Upper lobe of right lung (tissue), 1 donor: ENCODE results near the gene NCAPD2. TPM values are rescaled to one million over a fixed set of nuclear protein-coding genes. Genes with fewer than 3 reads are reported as not detected.

Experiments
- ATAC-seq: fragments of 200-7000 bp; cut with Tn5 transposase; one replicate; pipeline ENCODE4 v1.9.1; 2020; ENCODE audit warnings: mild to moderate bottlenecking, moderate library complexity
- DNase-seq: peaks from one replicate; pipeline ENCODE4 v3.0.0-alpha.2; 2020
- H3K27ac ChIP-seq: fragments of 200-600 bp; one replicate; pipeline ENCODE4 v1.8.0; 2022
- H3K27me3 ChIP-seq: fragments of 200-600 bp; one replicate; pipeline ENCODE4 v1.8.0; 2022; ENCODE audit warnings: mild to moderate bottlenecking
- H3K36me3 ChIP-seq: fragments of 200-600 bp; one replicate; pipeline ENCODE4 v1.8.0; 2022
- H3K4me1 ChIP-seq: fragments of 200-600 bp; one replicate; pipeline ENCODE4 v1.8.0; 2022
- H3K4me3 ChIP-seq: fragments of 200-600 bp; one replicate; pipeline ENCODE4 v1.8.0; 2022; ENCODE audit warnings: mild to moderate bottlenecking
- H3K9me3 ChIP-seq: fragments of 200-600 bp; one replicate; pipeline ENCODE4 v1.8.0; 2022
- CTCF ChIP-seq: fragments of 200-600 bp; IDR thresholded peaks from one replicate; pipeline ENCODE4 v1.8.0; 2022; ENCODE audit warnings: antibody characterized with exemption
- intact Hi-C: fragments of 100-400 bp; cut with DNase I; formaldehyde crosslinking; loops from one replicate; pipeline ENCODE4 v1.11.0; 2022
- total RNA-seq: library from RNA; stranded (reverse); fragmentation: NEBNext Ultra II Directional; extraction: Animal tissue kit (Norgen Biotek cat#: 25700); gene quantifications from one replicate; pipeline ENCODE4 v1.2.1, GENCODE V29; 2021
- donor health status: DM: no; HTN: yes; CAD: no; lungs with severe emphysema.

Gene NCAPD2
- total RNA-seq, 1 donor from 2014 or later = 26.7 TPM

DNA sequence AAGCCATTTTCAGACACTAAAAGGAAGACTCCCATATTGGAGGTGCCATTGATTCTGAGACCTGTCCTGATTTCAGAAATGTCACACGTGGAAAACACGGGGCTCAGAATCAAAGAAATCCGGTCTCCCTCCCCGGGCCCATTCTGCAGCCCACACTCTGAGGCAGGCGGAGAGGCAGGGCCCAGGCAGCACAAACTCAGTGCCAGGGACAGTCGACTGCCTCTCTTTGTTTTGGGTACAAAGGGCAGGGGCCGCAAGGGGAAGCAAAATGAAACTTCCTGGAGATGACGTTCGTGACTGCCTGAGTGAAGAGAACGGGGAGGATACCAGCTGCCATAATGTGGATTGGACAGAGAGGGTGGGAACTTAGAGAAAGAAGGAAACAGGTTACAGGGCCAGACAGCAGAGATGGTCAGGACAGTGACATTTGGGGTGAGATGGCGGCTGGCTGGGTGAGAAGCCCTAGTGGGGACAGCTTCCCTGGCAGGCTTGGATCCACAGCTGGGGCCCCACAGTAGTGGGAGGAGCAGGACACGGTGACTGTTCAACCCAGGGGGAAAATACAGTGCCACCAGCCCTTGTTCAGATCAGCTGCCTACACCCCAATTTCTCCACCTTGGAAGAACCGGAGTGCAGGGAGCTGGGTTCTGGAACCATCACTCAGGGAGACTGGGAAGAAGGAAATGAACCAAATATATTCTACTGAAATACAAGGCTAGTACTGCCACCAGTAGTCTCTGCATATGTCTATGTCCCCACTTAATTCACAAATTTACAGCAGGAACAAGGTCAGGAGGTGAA lies 48.5 kb downstream of the NCAPD2 start:
- H3K4me1 ChIP-seq = peaks cover 24% of the 10 kb centered on the region
- no peak for TF ChIP-seq CTCF
- no peak for DNase-seq
- intact Hi-C loops = no loop called here
- no peak overlapping the region for H3K4me3 ChIP-seq
- H3K36me3 ChIP-seq = peaks cover 60% of the 10 kb centered on the region
- no peaks in the 10 kb centered on the region for H3K27me3 ChIP-seq
- no peak overlapping the region for H3K27ac ChIP-seq
- no peak for ATAC-seq
- H3K9me3 ChIP-seq = no peaks in the 10 kb centered on the region

- Histone ChIP-seq H3K9me3 (no peaks in the 10 kb centered on the region), H3K36me3 (peaks cover 52% of the 10 kb centered on the region), H3K27ac (no peak overlapping the region), H3K27me3 (no peaks in the 10 kb centered on the region), H3K4me3 (no peak overlapping the region), H3K4me1 (peaks cover 12% of the 10 kb centered on the region)
- ATAC-seq (no peak), DNase-seq (no peak)
- intact Hi-C loops = no loop called here
- TF ChIP-seq CTCF = no peak
Measured at GRCh38 chr12:6546016-6546415, 52.1 kb downstream of the NCAPD2 start.

GRCh38 chr12:6547566-6547965 lies 53.7 kb downstream of the NCAPD2 start:
- intact Hi-C loops = no loop called here
- H3K36me3 ChIP-seq = peaks cover 46% of the 10 kb centered on the region
- no peaks in the 10 kb centered on the region for H3K9me3 ChIP-seq
- no peaks in the 10 kb centered on the region for H3K27me3 ChIP-seq
- H3K27ac ChIP-seq = no peak overlapping the region
- TF ChIP-seq CTCF = no peak
- ATAC-seq (no peak), DNase-seq (no peak)
- peaks cover 22% of the 10 kb centered on the region for H3K4me1 ChIP-seq
- no peak overlapping the region for H3K4me3 ChIP-seq

DNA sequence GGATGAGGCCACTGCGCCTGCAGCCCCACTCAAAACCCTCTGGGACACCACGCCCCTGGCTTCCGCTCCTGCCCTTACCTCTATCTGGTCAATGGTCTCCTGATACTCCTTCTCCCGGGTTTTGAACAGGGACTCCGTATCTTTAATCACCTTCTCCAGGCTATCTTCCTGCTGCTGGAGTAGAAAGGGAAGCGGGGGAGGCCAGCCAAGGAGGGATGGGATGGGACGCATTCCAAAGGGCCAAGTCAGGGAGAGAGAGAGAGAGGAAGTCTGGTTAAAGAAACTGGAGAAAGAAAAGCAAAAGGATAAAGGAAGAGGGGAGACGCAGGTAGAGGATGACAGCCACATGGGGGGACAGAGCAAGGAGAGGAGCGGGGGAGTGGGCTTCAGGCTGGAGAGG lies 54.1 kb downstream of the NCAPD2 start:
- no peaks in the 10 kb centered on the region for H3K9me3 ChIP-seq
- no peak for TF ChIP-seq CTCF
- no peak overlapping the region for H3K27ac ChIP-seq
- intact Hi-C loops = no loop called here
- no peak for DNase-seq
- ATAC-seq = no peak
- no peak overlapping the region for H3K4me3 ChIP-seq
- H3K36me3 ChIP-seq = peaks cover 45% of the 10 kb centered on the region
- peaks cover 26% of the 10 kb centered on the region for H3K4me1 ChIP-seq
- no peaks in the 10 kb centered on the region for H3K27me3 ChIP-seq

DNA sequence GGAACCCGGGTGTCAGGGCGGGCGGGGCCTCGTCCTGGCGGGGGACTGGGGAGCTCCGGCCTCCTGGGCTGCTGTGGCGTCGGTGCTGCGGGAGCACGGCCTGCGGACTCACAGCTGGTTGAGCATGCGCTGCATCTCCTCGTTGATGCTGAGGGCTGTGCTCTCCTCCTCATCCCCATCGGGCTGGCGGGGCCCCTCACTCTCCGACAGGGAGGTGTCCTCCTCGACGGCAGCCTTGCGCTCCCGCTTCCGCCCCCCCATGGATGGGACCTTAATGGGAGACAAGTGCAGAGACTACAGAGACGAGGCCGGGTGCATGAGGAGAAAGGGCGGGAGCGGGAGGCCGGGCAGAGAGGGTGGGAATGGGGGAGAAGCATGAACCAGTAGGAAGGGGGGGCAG lies 54.7 kb downstream of the NCAPD2 start:
- peaks cover 32% of the 10 kb centered on the region for H3K4me1 ChIP-seq
- no peak for TF ChIP-seq CTCF
- DNase-seq (no peak), ATAC-seq (no peak)
- H3K9me3 ChIP-seq = no peaks in the 10 kb centered on the region
- no peaks in the 10 kb centered on the region for H3K27me3 ChIP-seq
- H3K27ac ChIP-seq = no peak overlapping the region
- H3K36me3 ChIP-seq = peaks cover 39% of the 10 kb centered on the region
- intact Hi-C loops = no loop called here
- H3K4me3 ChIP-seq = no peak overlapping the region
